GM12874 (cell line): ENCODE measurements around the gene DGKH.

Experiments used
- CTCF ChIP-seq: IDR thresholded peaks from 2 replicates; pipeline ENCODE4 v1.5.1; 2011; ENCODE audit warnings: low read depth, mild to moderate bottlenecking, control low read depth, low read length, moderate library complexity; ENCODE audit not compliant: insufficient read depth

Gene DGKH

GRCh38 chr13:42140494-42140893 is 92.0 kb downstream of the DGKH start:
- no peak for TF ChIP-seq CTCF

GRCh38 chr13:42146359-42146758 is 97.9 kb downstream of the DGKH start:
- no peak for TF ChIP-seq CTCF

GRCh38 chr13:42148538-42148937 is 100.1 kb downstream of the DGKH start:
- no peak for TF ChIP-seq CTCF

- TF ChIP-seq CTCF = no peak
Measured at GRCh38 chr13:42149136-42149535, 100.7 kb downstream of the DGKH start.

- no peak for TF ChIP-seq CTCF
Measured at GRCh38 chr13:42151781-42152180, 103.3 kb downstream of the DGKH start.

GRCh38 chr13:42152495-42152894 is 104.0 kb downstream of the DGKH start:
- TF ChIP-seq CTCF = no peak

- TF ChIP-seq CTCF = no peak
Measured at GRCh38 chr13:42153199-42154113, 105.0 kb downstream of the DGKH start.
